ENCODE measurements around the gene POGZ.

The POGZ gene

GRCh38 chr1:151416231-151416630 is 43.1 kb downstream of the POGZ start:
- H3K79me2 ChIP-seq (ENCODE audit: insufficient read depth, low read length): no peaks in the 10 kb centered on the region
- H3K36me3 ChIP-seq (ENCODE audit: low read length): peaks cover 35% of the 10 kb centered on the region
- no peaks in the 10 kb centered on the region; the same call in 1 of the 2 replicates for H3F3A ChIP-seq (ENCODE audit: insufficient read depth)
- no peak overlapping the region for H2AFZ ChIP-seq (ENCODE audit: low read depth, low read length, severe bottlenecking)
- no peaks in the 10 kb centered on the region for H3K9me2 ChIP-seq (replicated peaks; ENCODE audit: insufficient read depth, low read length)
- H3K27me3 ChIP-seq (ENCODE audit: low read length): no peaks in the 10 kb centered on the region
- TF ChIP-seq EZH2phosphoT487 (conservative IDR thresholded peaks at IDR 0.05; ENCODE audit: low read length) (no peak), CTCF (IDR thresholded peaks at IDR 0.05; ENCODE audit: insufficient read depth, low read length, poor library complexity, severe bottlenecking) (no peak)
- H3K27ac ChIP-seq (ENCODE audit: low read depth, low read length): no peak overlapping the region
- no peaks in the 10 kb centered on the region for H4K20me1 ChIP-seq (ENCODE audit: low read depth, low read length)
- no peaks in the 10 kb centered on the region for H3K9me3 ChIP-seq (ENCODE audit: insufficient read depth, low read length)
- H3K4me3 ChIP-seq (ENCODE audit: insufficient read depth, low read length, poor library complexity, severe bottlenecking): no peak overlapping the region
- H3K4me2 ChIP-seq (ENCODE audit: low read depth, low read length, poor library complexity, severe bottlenecking): no peak overlapping the region
- H3K9ac ChIP-seq (ENCODE audit: low read length): no peak overlapping the region

GRCh38 chr1:151411884-151412283 is 47.4 kb downstream of the POGZ start:
- H3K27me3 ChIP-seq (ENCODE audit: low read length): no peaks in the 10 kb centered on the region
- TF ChIP-seq EZH2phosphoT487 (conservative IDR thresholded peaks at IDR 0.05; ENCODE audit: low read length) (no peak), CTCF (IDR thresholded peaks at IDR 0.05; ENCODE audit: insufficient read depth, low read length, poor library complexity, severe bottlenecking) (no peak)
- H3K36me3 ChIP-seq (ENCODE audit: low read length): peaks cover 53% of the 10 kb centered on the region
- no peak overlapping the region for H3K4me3 ChIP-seq (ENCODE audit: insufficient read depth, low read length, poor library complexity, severe bottlenecking)
- H3K4me2 ChIP-seq (ENCODE audit: low read depth, low read length, poor library complexity, severe bottlenecking): no peak overlapping the region
- no peaks in the 10 kb centered on the region for H3K9me2 ChIP-seq (replicated peaks; ENCODE audit: insufficient read depth, low read length)
- no peak overlapping the region for H3K9ac ChIP-seq (ENCODE audit: low read length)
- no peak overlapping the region for H2AFZ ChIP-seq (ENCODE audit: low read depth, low read length, severe bottlenecking)
- H3K27ac ChIP-seq (ENCODE audit: low read depth, low read length): no peak overlapping the region
- H3K9me3 ChIP-seq (ENCODE audit: insufficient read depth, low read length): no peaks in the 10 kb centered on the region
- H3F3A ChIP-seq (ENCODE audit: insufficient read depth): no peaks in the 10 kb centered on the region
- H3K79me2 ChIP-seq (ENCODE audit: insufficient read depth, low read length): no peaks in the 10 kb centered on the region
- H4K20me1 ChIP-seq (ENCODE audit: low read depth, low read length): no peaks in the 10 kb centered on the region

GRCh38 chr1:151408891-151409290 is 50.4 kb downstream of the POGZ start:
- Histone ChIP-seq H3K9me3 (ENCODE audit: insufficient read depth, low read length) (no peaks in the 10 kb centered on the region), H3K36me3 (ENCODE audit: low read length) (peaks cover 45% of the 10 kb centered on the region; the same call in 1 of the 2 replicates)
- no peak for TF ChIP-seq EZH2phosphoT487 (conservative IDR thresholded peaks at IDR 0.05; ENCODE audit: low read length)
- no peak for TF ChIP-seq CTCF (IDR thresholded peaks at IDR 0.05; ENCODE audit: insufficient read depth, low read length, poor library complexity, severe bottlenecking)

More at GRCh38 chr1:151408891-151409290, 50.4 kb downstream of the POGZ start:
- Histone ChIP-seq H3K79me2 (ENCODE audit: insufficient read depth, low read length) (no peaks in the 10 kb centered on the region), H3K9me2 (replicated peaks; ENCODE audit: insufficient read depth, low read length) (no peaks in the 10 kb centered on the region), H3K27me3 (ENCODE audit: low read length) (no peaks in the 10 kb centered on the region), H3K4me3 (ENCODE audit: insufficient read depth, low read length, poor library complexity, severe bottlenecking) (no peak overlapping the region), H4K20me1 (ENCODE audit: low read depth, low read length) (no peaks in the 10 kb centered on the region), H3K9ac (ENCODE audit: low read length) (no peak overlapping the region), H3F3A (ENCODE audit: insufficient read depth) (peaks cover 7% of the 10 kb centered on the region; the same call in 1 of the 2 replicates), H2AFZ (ENCODE audit: low read depth, low read length, severe bottlenecking) (no peak overlapping the region), H3K4me2 (ENCODE audit: low read depth, low read length, poor library complexity, severe bottlenecking) (no peak overlapping the region), H3K27ac (ENCODE audit: low read depth, low read length) (no peak overlapping the region)
